HG02970 (cell line): ENCODE measurements around the gene NTM.

ENCODE experiments used
- ATAC-seq: cut with Tn5 transposase; IDR thresholded peaks from one replicate; pipeline ENCODE4 v1.9.1; 2021; ENCODE audit warnings: mild to moderate bottlenecking, moderate library complexity, moderate number of reproducible peaks; ENCODE audit not compliant: unreplicated experiment, low FRiP score

NTM gene

DNA sequence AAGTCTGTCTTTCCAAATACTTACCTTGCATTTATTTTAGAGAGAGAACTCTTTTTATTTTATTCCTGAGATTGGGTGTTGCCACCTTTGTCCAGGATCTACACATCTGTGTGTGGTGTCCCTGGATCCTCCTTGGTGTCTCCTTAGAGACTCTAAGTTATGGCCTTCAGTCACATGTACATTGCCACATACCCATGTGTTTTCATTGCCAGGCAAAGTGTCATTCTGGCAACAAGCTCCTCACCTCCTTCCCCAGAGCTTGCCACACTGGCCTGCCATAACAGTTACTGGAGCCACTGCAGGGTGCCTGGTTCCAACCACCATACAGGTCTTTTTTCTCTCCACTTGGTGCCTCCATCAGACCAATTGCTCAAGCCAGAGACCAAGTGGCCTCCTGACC is 379.7 kb downstream of the NTM start:
- no peak for ATAC-seq

DNA sequence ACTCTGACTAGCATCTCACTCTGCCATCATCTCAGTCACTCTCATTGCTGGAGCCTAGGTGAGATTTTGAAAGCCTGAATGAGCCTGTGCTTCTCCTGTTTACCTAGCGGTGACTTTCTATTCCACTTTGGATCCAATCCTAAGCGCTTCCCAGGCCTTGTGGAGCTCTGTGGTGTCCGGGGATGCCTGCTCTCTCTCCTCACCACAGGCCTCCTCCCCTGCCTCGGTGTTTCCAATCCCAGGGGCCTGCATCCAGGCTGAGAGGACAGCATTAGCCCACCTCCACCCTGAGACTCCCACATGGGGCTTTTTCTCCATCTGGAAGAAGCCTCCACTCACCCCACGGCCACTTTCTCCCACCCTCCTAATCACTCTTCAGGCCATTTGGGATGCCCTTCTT is 380.3 kb downstream of the NTM start:
- no peak for ATAC-seq

DNA sequence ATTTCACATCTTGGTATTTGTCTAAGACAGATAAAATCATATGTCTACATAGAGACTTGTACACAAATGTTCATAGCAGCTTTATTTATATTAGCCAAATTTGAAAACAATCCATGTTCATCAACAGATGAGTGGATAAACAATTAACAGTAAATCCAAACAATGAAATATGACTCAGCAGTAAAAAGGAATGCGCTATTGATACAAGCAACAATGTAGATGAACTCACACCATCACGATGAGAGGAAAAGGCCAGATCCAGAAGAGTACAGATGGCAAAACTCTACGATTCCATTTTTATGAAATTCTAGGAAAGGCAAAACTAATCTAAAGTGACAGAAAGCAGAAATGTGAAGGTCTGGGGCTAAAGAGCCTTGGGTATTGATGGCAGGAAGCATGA is 384.3 kb downstream of the NTM start:
- ATAC-seq: no peak

DNA sequence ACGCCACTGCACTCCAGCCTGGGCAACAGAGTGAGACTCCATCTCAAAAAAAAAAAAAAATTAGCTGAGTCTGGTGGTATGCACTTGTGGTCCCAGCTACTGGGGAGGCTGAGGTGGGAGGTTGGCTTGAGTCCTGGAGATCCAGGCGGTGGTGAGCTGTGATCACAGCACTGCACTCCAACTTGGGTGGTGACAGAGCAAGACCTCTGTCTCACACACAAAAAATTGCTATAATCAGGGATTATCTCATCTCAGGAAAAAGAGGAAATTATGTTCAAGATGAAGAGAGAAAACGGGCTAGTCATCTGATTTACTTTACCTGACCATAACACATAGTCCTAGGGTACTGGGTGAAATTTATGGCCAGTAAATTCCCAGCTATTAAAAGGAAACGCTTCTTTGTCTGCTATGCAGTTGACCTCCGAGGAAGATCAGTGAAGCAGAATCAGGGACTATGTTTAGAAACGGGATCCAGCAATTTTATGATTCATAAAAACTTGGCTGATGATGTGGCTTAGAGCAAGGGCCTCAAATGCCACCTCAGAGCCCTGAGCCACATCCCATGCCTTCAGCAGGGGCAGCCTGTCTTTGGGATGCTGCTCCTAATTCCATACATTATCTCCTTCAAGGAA is 386.2 kb downstream of the NTM start:
- no peak for ATAC-seq

DNA sequence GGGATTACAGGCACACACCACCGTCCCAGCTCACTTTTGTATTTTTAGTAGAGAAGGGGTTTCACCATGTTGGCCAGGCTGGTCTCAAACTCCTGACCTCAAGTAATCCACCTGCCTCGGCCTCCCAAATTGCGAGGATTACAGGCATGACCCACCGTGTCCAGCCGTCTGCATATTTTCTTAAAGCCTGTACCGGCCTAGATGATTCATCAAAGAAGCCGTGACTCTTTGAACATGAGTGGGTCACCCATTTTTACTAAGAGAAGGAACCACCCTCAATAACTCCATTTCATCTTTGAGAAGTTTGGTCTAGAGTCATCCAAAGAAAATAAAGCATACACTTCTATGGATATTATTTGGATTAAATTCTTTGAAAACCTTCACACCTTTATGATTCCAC is 388.3 kb downstream of the NTM start:
- no peak for ATAC-seq

DNA sequence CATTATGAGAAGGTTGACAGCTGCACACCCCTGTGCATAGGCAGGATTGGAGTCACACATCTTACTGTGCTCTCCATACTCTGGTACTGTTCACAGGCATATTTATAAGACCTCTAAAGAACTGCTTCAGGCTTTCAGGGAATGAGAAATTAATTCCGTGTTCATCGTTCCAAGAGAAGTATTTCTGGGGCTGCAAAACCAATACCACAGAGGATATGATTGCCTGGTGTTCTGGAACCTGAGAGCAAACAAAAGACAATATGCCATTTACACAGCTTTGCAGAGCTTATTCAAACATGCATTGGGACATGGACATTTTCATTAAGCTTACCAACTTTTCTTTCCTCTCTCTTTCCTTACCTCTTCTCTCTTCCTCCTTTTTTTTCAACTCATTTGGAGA is 388.7 kb downstream of the NTM start:
- ATAC-seq: no peak

DNA sequence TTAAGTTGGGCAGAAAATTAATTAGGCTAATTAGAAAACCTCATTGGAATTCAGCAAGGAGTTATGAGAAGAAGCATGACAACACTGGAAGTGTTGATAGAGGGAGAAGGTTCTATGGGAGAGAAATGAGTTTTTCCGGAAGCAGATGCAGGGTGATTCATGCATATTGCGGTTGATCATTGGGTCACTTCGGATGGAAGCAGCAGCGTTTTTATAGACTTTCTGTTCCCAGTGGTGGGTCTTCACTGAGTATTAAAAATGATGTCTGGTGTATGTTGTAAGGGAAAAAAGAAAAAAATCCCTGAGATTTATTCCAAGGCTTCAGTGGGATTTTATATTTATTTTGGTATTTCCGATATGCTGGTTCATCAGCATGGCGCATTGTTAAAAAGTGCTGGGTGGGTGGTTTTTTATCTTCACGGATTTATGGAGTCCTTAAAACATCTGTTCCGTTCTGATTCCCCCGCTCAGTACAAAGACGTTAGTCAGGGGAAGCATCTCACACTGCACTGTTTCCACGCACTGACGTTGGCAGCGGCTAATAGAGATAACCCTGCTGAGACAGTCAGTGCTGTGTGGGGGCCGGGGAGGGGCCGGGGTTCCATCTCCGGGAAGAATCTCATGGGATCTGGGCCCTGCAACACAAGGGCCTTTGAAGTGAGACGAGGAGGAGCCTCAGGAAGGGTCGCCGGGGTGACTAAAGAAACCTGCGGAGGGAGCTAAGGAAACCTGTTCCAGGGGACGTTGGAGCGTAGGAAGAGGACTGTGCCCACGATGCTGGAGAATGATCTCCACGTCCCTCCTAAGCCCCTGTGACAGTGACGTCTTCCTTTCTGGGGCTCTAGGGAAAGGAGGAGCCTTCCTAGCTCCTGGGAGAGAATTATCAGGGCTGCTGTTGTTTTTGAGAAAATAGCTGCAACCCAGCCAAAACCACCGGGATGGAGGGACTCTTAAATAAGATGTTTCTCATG is 390.0 kb downstream of the NTM start:
- ATAC-seq: no peak

DNA sequence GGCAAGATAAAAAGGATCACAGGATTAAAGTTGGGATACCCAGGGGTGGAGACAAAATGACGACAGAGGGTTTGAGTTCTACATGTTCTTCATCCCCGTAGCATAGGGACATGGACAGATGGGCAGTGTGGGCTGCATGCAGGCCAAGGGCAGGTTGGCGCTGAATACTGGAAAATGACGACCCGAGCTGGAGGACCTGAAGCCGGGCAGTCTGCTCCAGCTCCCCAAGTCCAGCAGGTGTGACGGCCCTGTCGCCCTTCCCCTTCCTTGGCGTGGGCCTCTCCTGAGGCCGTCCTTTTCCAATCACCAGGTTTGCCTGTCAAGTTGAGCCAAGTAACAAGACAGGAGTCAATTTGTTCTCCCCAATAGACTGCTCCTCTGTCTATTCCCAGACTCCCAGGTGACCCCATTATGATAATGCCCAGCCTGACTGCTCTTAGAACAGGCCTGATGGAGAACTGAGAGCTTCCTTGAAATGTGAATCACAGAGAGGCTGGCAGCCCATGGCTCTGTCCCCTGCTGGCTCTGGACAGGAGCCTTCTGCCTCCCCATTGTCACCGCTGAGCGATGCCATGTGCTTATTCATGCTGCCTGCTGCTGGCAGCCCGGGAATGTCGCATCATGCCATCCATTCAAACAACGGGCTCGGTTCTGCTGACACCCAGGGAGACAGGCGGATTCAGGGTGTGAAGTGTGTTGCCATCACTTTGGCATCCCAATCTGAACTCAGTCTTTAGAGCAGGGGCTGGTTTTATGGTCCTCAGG is 392.1 kb downstream of the NTM start:
- ATAC-seq: no peak

DNA sequence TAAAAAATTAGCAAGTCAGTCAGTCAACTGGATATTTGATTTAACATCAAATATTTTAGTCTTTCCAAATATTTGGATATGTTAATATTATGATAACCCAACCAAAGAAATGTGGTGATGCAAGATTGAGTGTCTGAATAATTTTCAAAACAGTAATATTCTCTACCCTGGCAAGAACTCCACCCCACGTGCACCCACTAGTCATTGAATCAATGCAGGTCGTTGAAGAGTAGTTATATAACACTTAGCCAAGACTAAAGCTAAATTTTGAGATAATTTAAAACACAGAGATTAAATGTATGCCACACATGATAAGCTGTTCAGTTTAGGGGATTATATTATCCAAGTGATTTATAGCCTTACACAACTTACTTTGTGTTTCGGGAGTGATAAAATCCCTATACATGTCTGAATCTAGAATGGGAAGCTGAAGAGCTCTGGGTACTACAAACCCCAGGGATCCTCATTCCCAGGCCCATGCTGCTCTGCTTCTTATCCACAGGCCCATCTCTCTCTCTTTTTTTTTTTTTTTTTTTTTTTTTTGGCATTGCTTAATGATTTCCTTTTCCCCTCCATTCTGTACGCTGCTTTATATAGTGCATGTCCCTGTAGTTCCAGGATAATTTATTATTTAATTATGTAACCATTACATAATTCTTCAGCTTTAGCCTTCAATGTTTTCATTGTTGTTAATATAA is 392.9 kb downstream of the NTM start:
- no peak for ATAC-seq

DNA sequence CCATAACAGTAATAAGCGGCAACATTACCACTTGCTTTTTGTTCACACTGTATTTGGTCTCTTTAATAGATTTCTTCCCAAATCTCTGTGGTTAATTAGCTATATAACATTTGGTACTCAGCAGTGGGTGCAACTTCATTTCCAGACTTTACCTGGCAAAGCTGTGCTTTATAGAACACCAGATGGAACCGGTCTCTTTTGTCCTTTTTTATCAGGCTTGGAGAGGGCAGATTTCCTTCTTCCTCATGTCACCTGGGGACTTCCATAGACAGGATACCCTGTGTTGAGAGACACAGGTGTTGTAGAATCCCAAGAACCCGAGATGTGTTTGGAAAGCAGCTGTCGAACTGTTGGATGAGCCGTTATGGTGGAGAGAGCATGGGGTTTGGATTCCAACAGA is 393.7 kb downstream of the NTM start:
- no peak for ATAC-seq

DNA sequence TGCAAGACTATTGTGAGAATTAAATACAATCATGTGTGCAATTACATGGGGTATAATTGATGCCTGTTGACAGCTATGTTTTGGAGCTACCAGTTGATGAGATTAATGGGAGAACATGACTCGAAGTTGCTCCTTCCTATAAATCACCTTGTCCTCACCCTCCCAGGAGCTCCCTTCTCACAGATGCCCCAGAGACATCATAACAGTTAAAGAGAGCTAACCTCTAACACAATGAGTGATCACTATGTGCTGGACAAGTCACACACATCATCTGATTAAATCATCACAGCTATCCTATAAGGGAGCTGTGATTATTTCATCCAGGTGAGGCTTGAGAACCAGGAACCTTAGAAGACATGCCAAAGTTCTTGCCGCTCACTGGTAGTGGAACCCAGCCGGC is 394.2 kb downstream of the NTM start:
- no peak for ATAC-seq

DNA sequence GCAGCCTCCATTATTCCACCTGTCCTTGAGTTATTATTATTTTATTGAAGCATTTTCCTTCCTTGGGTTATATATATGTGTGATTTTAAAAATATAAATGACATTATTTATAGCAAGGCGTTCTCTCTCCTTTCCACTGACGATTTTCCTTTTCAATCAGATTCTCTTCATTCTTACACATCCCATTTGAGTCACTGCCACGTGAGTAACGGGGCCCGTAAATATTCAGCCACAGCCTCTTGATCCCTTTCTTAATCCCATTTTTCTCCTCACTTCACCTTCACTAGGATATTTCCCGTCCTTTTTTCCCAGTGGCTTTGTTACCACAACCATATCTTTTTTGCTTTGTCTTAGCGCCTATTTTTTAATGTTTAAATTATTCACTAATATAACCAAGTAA is 396.2 kb downstream of the NTM start:
- no peak for ATAC-seq

DNA sequence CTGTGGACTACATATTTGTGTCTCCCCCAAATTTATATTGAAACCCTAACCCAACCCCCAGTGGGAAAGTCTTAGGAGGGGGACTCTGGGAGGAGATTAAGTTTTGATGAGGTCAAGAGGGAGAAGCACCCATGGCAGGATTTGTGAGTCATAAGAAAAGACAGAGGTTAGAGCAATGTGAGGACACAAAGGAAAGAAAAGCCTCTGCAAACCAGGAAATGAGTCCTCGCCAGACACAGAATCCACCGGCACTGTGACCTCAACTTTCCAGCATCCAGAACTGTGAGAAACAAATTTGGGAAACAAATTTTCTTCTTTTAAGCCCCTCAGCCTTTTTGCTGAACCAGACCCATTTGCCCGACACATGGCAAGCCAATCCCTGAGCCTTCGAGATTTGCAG is 397.0 kb downstream of the NTM start:
- no peak for ATAC-seq

DNA sequence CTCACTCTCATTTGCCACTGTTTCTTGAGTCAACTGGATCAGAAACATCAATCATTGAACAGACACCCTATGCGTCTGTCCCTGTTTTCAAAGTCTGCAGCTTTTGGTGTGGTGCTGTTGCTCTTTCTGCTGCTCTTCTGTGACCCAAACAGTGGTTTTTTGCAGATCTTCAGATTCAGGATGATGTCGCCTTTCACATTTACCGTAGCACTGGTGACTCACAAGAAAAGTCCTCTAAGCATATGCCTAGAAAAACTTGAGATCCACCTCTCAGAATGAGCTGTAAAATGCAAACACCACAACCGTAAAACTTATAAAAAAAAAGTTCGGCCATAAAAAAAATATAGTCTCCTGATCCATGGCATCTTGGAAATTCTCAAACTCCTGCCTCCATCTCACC is 400.4 kb downstream of the NTM start:
- no peak for ATAC-seq

DNA sequence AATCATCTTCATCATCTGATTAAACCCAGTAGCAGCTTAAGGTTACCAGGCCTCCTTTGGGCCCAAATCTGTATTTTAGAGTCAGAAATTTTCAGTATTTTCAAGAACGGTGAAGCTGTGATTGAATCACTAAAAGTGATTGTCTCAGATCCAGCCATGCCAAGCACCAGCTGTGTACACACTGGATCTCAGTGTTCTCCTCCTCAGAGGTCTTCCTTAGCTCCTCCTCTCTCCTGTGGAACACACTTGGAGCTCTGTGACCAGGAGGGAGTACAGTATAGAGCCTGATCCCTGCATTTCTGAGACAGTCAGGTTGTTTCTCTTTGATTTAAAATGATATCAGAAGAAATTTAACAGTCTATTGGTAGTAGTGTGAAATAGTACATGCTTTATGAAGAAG is 401.1 kb downstream of the NTM start:
- ATAC-seq: no peak

DNA sequence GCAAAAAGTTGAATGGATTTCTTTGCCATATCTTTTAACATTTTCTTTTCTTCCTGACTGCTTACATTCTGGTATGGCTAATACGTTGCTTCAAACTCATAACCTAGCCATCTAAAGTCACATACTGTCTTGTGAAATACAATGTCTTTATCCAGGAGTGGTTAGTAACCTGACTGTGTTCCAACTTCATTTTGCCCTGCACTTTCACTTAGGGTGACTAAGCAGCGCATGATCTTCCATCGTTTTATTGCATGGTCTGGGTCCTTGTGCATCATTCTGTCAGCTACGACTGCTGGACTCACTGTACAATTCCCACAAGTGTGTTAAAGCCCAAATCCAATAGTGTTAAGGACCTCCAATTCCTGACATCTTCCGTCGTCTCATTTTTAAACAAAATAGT is 403.2 kb downstream of the NTM start:
- no peak for ATAC-seq

DNA sequence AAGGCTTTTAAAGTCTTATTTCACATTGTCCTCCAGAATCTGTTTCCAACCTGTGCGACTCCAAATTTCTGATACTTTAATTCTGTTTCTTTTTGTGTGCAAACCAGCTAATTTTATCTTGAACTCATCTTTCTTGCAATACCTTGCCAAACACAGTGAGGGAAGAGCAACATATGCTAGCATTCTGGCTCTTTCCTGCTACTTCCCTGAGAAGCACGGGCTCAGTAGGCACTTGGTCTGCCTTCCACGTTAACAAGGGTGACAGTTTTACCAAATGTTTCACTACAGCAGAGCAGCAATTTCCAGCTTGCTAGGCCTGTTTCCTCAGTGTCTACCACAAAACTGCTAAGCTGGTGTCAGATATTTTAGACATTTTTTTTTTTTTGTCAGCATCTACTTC is 405.8 kb downstream of the NTM start:
- no peak for ATAC-seq

DNA sequence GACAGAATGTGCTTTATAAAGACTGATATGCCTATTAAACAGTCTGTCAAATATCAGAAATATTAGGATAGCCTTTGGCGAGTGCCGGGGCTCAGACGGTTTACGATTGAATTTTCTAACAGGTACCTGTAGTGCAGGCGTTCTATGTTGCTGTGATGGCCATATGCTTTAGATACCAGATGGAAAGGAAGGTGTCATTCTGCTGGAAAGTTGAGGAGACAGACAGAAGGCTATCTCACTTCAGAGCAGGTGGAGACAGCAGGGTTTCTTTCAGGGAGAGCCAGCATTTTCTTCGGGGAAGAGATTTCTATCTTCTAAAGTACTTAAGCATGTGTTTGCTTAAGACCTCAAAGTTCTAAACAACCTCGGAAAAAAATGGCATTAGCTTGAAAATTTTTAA is 415.4 kb downstream of the NTM start:
- ATAC-seq: no peak

DNA sequence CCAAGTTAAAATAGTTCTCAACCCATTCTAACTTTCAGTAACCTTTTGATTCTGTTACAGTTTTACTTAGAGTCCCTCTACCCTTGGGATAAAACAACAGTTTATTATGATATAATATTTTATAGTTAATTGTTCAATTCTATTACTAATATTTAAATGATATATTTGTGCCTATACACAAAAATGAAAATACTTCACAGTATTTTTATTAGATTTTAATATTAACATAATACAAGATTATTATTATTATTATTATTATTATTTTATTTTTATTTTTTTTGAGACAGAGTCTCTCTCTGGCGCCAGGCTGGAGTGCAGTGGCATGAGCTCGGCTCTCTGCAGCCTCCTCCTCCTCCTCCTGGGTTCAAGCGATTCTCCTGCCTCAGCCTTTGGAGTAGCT is 416.7 kb downstream of the NTM start:
- ATAC-seq: no peak

DNA sequence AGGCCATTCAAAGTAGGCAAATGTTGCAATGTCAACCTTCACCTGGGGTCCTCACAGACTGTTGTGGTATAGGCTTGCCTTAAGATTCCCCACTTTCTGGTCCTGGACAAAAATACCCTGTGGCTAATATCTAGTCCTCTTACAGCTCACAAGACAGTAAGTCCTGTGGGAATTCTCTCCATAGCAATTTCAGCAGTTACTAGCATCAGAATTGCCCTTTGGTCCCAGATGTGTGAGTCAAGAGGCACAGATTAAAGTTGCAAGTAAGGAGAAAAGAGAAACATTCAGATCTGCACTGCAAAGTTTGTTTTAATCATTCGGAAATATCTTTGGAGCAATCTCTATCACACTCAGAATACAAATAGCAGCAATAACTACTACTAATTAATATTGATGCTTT is 420.2 kb downstream of the NTM start:
- ATAC-seq: no peak

DNA sequence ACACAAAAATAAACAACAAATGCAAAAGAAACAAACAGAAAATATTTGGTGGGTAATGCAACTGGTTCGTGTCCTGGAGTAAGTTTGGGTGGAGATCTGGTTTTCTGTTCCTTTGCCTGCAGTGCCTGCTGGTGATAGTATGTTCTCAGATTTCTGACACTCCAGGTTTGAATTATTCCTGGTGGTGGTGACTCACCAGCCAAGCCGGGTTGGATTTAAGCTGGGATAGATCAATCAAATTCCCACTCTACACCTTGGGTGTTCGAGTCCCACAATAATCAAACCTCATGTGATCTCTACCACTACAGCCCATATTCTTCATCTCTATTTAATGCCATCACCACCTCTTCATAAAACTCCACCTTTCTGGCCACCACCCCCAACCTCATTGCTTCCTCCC is 421.8 kb downstream of the NTM start:
- no peak for ATAC-seq
